RWPE2 (cell line): ENCODE data around the gene MKRN2.

Experiments used
- ATAC-seq: fragments of 200-7000 bp; cut with Tn5 transposase; 3 replicates; pipeline ENCODE4 v1.9.1; 2021; ENCODE audit warnings: low read depth
- DNase-seq: peaks from one replicate; pipeline ENCODE4 v3.0.0-alpha.2; 2020; ENCODE audit warnings: low spot score
- H3K27ac ChIP-seq: fragments of 450-650 bp; 2 replicates; pipeline ENCODE4 v1.5.1; 2017; ENCODE audit warnings: mild to moderate bottlenecking; ENCODE audit not compliant: poor library complexity, severe bottlenecking
- H3K27me3 ChIP-seq: fragments of 250-450 bp; sonication (Bioruptor Pico); 2 replicates; pipeline ENCODE4 v1.5.1; 2021; ENCODE audit warnings: mild to moderate bottlenecking, moderate library complexity; ENCODE audit not compliant: insufficient read depth, poor library complexity, severe bottlenecking
- H3K36me3 ChIP-seq: fragments of 250-450 bp; sonication (Bioruptor Pico); 2 replicates; pipeline ENCODE4 v1.5.1; 2020; ENCODE audit warnings: low read depth, mild to moderate bottlenecking, moderate library complexity
- H3K4me1 ChIP-seq: fragments of 250-450 bp; sonication (Bioruptor Pico); 2 replicates; pipeline ENCODE4 v1.5.1; 2021; ENCODE audit warnings: mild to moderate bottlenecking, moderate library complexity; ENCODE audit not compliant: insufficient read depth, poor library complexity, severe bottlenecking
- H3K4me3 ChIP-seq: fragments of 250-450 bp; sonication (Bioruptor Pico); 2 replicates; pipeline ENCODE4 v1.5.1; 2021; ENCODE audit warnings: mild to moderate bottlenecking, moderate library complexity; ENCODE audit not compliant: severe bottlenecking
- H3K9me3 ChIP-seq: fragments of 250-450 bp; sonication (Bioruptor Pico); 2 replicates; pipeline ENCODE4 v1.5.1; 2021; ENCODE audit warnings: mild to moderate bottlenecking, moderate library complexity; ENCODE audit not compliant: severe bottlenecking
- TF ChIP-seq, protein P1 (sequence below): fragments of 450-650 bp; IDR thresholded peaks from one replicate; pipeline ENCODE4 v1.5.1; 2017; ENCODE audit warnings: mild to moderate bottlenecking, moderate library complexity; ENCODE audit not compliant: poor library complexity, severe bottlenecking

MKRN2 gene

GRCh38 chr3:12603969-12604368 is 47.1 kb downstream of the MKRN2 start:
- H3K9me3 ChIP-seq: no peaks in the 10 kb centered on the region
- TF ChIP-seq, protein P1, sequence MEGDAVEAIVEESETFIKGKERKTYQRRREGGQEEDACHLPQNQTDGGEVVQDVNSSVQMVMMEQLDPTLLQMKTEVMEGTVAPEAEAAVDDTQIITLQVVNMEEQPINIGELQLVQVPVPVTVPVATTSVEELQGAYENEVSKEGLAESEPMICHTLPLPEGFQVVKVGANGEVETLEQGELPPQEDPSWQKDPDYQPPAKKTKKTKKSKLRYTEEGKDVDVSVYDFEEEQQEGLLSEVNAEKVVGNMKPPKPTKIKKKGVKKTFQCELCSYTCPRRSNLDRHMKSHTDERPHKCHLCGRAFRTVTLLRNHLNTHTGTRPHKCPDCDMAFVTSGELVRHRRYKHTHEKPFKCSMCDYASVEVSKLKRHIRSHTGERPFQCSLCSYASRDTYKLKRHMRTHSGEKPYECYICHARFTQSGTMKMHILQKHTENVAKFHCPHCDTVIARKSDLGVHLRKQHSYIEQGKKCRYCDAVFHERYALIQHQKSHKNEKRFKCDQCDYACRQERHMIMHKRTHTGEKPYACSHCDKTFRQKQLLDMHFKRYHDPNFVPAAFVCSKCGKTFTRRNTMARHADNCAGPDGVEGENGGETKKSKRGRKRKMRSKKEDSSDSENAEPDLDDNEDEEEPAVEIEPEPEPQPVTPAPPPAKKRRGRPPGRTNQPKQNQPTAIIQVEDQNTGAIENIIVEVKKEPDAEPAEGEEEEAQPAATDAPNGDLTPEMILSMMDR: no peak
- ATAC-seq (no peak), DNase-seq (no peak)
- no peak overlapping the region for H3K27ac ChIP-seq
- H3K4me3 ChIP-seq: no peak overlapping the region
- peaks cover 99% of the 10 kb centered on the region for H3K36me3 ChIP-seq
- no peaks in the 10 kb centered on the region for H3K4me1 ChIP-seq
- H3K27me3 ChIP-seq: no peaks in the 10 kb centered on the region

DNA sequence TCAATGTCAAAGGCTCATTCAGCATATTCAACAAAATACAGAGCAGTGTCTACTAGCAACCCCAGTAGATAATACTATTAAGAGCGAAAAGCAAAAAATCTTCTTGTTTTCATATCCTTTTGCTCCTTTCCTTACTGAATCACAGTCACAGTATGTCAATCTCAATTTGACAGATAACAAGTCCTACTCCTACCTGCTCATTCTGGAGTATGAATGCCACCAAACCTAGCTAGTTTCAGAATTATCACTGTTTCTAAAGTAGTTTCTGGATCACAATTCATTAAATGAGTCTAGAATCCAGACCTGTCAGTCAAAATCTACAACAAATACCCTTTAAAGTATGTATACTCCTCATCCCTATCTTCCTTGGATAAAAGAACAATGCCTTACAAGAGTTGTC is 51.5 kb downstream of the MKRN2 start:
- Histone ChIP-seq H3K4me1 (no peaks in the 10 kb centered on the region), H3K9me3 (no peaks in the 10 kb centered on the region), H3K27ac (no peak overlapping the region), H3K4me3 (no peak overlapping the region), H3K27me3 (no peaks in the 10 kb centered on the region), H3K36me3 (peaks cover 89% of the 10 kb centered on the region)
- DNase-seq: no peak
- TF ChIP-seq, protein P1: no peak
- ATAC-seq: no peak

DNA sequence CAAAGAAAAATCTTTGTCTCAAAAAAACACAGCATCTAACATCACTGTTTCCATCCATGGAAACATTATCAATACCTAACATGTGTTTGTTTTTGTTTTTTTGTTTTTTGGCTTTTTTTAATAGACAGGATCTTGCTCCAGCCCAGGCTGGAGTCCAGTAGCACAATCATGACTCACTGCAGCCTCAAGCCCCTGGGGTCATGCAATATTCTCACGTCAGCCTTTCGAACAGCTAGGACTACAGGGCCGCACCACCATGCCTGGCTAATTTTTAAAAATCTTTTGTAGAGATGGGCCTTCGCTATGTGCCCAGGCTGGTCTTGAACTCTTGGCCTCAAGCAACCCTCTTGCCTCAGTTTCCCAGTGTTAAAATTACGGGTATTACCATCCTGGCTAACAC is 54.2 kb downstream of the MKRN2 start:
- no peaks in the 10 kb centered on the region for H3K4me1 ChIP-seq
- no peaks in the 10 kb centered on the region for H3K9me3 ChIP-seq
- peaks cover 81% of the 10 kb centered on the region for H3K36me3 ChIP-seq
- TF ChIP-seq, protein P1: no peak
- no peak overlapping the region for H3K27ac ChIP-seq
- H3K27me3 ChIP-seq: no peaks in the 10 kb centered on the region
- no peak for ATAC-seq
- no peak overlapping the region for H3K4me3 ChIP-seq
- no peak for DNase-seq

DNA sequence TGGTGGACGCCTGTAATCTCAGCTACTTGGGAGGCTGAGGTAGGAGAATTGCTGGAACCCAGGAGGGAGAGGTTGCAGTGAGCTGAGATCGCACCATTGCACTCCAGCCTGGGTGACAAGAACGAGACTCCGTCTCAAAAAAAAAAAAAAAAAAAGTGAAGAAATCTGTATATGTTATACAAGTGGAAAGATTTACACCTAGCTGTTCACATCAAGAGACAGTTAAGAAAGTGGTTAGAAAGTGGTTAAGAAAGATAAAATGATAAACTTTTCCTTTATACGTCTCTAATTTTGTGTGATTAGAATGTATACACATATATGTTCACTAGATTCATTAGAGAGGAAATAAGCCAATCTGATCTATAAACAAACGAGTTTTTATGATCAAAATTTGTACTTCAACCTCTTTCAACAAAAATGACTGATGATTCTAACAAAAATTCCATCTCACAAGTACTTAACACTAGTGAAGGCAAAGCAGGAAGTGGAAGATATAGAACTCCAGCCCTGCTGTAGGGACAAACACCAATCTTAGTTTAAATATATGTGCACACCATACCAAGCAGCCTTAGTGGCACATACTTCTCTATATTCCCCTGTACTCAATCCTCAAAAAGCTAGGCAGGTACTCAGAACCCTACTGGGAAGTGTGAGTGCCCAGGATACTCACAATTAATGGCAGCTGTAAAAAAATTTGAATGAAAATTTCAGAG is 55.8 kb downstream of the MKRN2 start:
- ATAC-seq (no peak), DNase-seq (no peak)
- TF ChIP-seq, protein P1: no peak
- H3K27ac ChIP-seq: no peak overlapping the region
- H3K9me3 ChIP-seq: no peaks in the 10 kb centered on the region
- no peaks in the 10 kb centered on the region for H3K27me3 ChIP-seq
- H3K36me3 ChIP-seq: peaks cover 82% of the 10 kb centered on the region
- H3K4me1 ChIP-seq: no peaks in the 10 kb centered on the region
- H3K4me3 ChIP-seq: no peak overlapping the region

GRCh38 chr3:12613250-12613649 is 56.4 kb downstream of the MKRN2 start:
- ATAC-seq (no peak), DNase-seq (no peak)
- peaks cover 82% of the 10 kb centered on the region for H3K36me3 ChIP-seq
- no peaks in the 10 kb centered on the region for H3K4me1 ChIP-seq
- no peak overlapping the region for H3K27ac ChIP-seq
- no peaks in the 10 kb centered on the region for H3K9me3 ChIP-seq
- no peak overlapping the region for H3K4me3 ChIP-seq
- no peaks in the 10 kb centered on the region for H3K27me3 ChIP-seq
- TF ChIP-seq, protein P1: no peak
